Fibroblast of peridontal ligament (primary cell): ENCODE results near the gene NF1.
"Not testable (repeated sequence)": the region's sequence is repeated elsewhere in the genome, so short reads cannot be mapped to it uniquely, and the experiment has no call there.

Experiments used
- DNase-seq: peaks from one replicate; pipeline ENCODE4 v3.0.0-alpha.2; 2010; ENCODE audit errors: extremely low read depth

The NF1 gene

GRCh38 chr17:31078290-31078689, 16.5 kb upstream of the NF1 start:
- DNase-seq: no peak

GRCh38 chr17:31079731-31080130, 15.0 kb upstream of the NF1 start:
- DNase-seq: no peak

- peak; percentile 88 for DNase-seq
These were observed 9.2 kb upstream of the NF1 start for GRCh38 chr17:31085563-31085962.

GRCh38 chr17:31089471-31089870, 5.3 kb upstream of the NF1 start:
- DNase-seq: no peak

GRCh38 chr17:31090650-31091049, 4.1 kb upstream of the NF1 start:
- DNase-seq: not testable (repeated sequence)

GRCh38 chr17:31092475-31093064, 2.2 kb upstream of the NF1 start:
- DNase-seq: no peak

GRCh38 chr17:31093866-31094599, 744 bp upstream of the NF1 start:
- DNase-seq: no peak

GRCh38 chr17:31095236-31096105, 694 bp downstream of the NF1 start:
- DNase-seq: peak; percentile 39

GRCh38 chr17:31096106-31096436, 1.3 kb downstream of the NF1 start:
- peak; percentile 23 for DNase-seq

- DNase-seq: peak; percentile 63
These were observed 4.2 kb downstream of the NF1 start for GRCh38 chr17:31099016-31099415.

GRCh38 chr17:31100840-31101459, 6.2 kb downstream of the NF1 start:
- DNase-seq: no peak

GRCh38 chr17:31101943-31102342, 7.2 kb downstream of the NF1 start:
- no peak for DNase-seq

- no peak for DNase-seq
These were observed 11.2 kb downstream of the NF1 start for GRCh38 chr17:31105991-31106390.

GRCh38 chr17:31111183-31111582, 16.4 kb downstream of the NF1 start:
- DNase-seq: no peak

GRCh38 chr17:31112001-31112661, 17.4 kb downstream of the NF1 start:
- no peak for DNase-seq

GRCh38 chr17:31113368-31113767, 18.6 kb downstream of the NF1 start:
- not testable (repeated sequence) for DNase-seq

- DNase-seq: no peak
These were observed 19.2 kb downstream of the NF1 start for GRCh38 chr17:31113939-31114338.

- DNase-seq: no peak
These were observed 20.3 kb downstream of the NF1 start for GRCh38 chr17:31114956-31115555.

- no peak for DNase-seq
These were observed 21.4 kb downstream of the NF1 start for GRCh38 chr17:31116167-31116566.

- DNase-seq: no peak
These were observed 28.0 kb downstream of the NF1 start for GRCh38 chr17:31122746-31123145.

GRCh38 chr17:31126318-31126717, 31.5 kb downstream of the NF1 start:
- no peak for DNase-seq
